OCI-LY1 (cell line): ENCODE data around the gene SRSF7.

Experiments used
- CTCF ChIP-seq: fragments of 200-600 bp; sonication (generic), shearing (Covaris generic); IDR thresholded peaks from 2 replicates; pipeline ENCODE4 v1.5.1; 2017; ENCODE audit warnings: mild to moderate bottlenecking, antibody characterized with exemption, low read length, moderate library complexity, mixed read lengths
- EZH2 ChIP-seq: fragments of 200-600 bp; sonication (generic), shearing (Covaris generic); IDR thresholded peaks from 2 replicates; pipeline ENCODE4 v1.8.0; 2017; ENCODE audit warnings: borderline replicate concordance, mixed run types, mild to moderate bottlenecking, antibody characterized with exemption, low read length, moderate library complexity, mixed read lengths

GRCh38 chr2:38700881-38701458, 50.2 kb downstream of the SRSF7 start:
- TF ChIP-seq CTCF (no peak), EZH2 (no peak)
